GM19099 (cell line): ENCODE measurements around the gene HCFC1.

Experiments used
- POLR2A ChIP-seq: IDR thresholded peaks from 3 replicates; pipeline ENCODE4 v1.6.1; 2011; ENCODE audit warnings: low read depth; ENCODE audit not compliant: insufficient read length; ENCODE audit errors: extremely low read depth

The HCFC1 gene

GRCh38 chrX:153971450-153972367 is at the start of gene HCFC1:
Gene HCFC1 (minus strand): TSS chrX:153971818. CDS start chrX:153970840, 978 bp downstream.
- TF ChIP-seq POLR2A = peak; percentile 64

GRCh38 chrX:154021131-154021611 is 49.6 kb upstream of the HCFC1 start:
- no peak for TF ChIP-seq POLR2A

- TF ChIP-seq POLR2A = no peak
Measured at GRCh38 chrX:154020536-154021115, 49.0 kb upstream of the HCFC1 start.

- TF ChIP-seq POLR2A = peak; percentile 65
Measured at GRCh38 chrX:154019633-154020528, 48.3 kb upstream of the HCFC1 start, which contains the start of gene IRAK1. Gene IRAK1 (minus strand): TSS chrX:154019902. CDS start chrX:154019812, 90 bp downstream.

- TF ChIP-seq POLR2A = no peak
Measured at GRCh38 chrX:154019061-154019621, 47.5 kb upstream of the HCFC1 start.

- no peak for TF ChIP-seq POLR2A
Measured at GRCh38 chrX:154018518-154019060, 47.0 kb upstream of the HCFC1 start.

- TF ChIP-seq POLR2A = no peak
Measured at GRCh38 chrX:154017766-154018517, 46.3 kb upstream of the HCFC1 start.

GRCh38 chrX:154016366-154017076 is 44.9 kb upstream of the HCFC1 start:
- TF ChIP-seq POLR2A = no peak

GRCh38 chrX:154015581-154016264 is 44.1 kb upstream of the HCFC1 start:
- no peak for TF ChIP-seq POLR2A

- no peak for TF ChIP-seq POLR2A
Measured at GRCh38 chrX:154014429-154015380, 43.1 kb upstream of the HCFC1 start.

GRCh38 chrX:154013614-154014360 is 42.2 kb upstream of the HCFC1 start:
- no peak for TF ChIP-seq POLR2A
